T-helper 2 cell (primary cell): ENCODE results near the gene KIF25.

Experiments used
- DNase-seq, 5 experiments: peaks; one replicate each; pipeline versions ENCODE4 v3.0.0 to v3.0.0-alpha.2; 2012 to 2022

The KIF25 gene

GRCh38 chr6:168091381-168092264, 94.2 kb downstream of the KIF25 start:
- no peak for DNase-seq

GRCh38 chr6:168092541-168092940, 95.1 kb downstream of the KIF25 start:
- DNase-seq = no peak

- DNase-seq = no peak
Measured at GRCh38 chr6:168093071-168093505, 95.6 kb downstream of the KIF25 start.

- no peak for DNase-seq
Measured at GRCh38 chr6:168093634-168094033, 96.2 kb downstream of the KIF25 start.
